Measurements from ENCODE around the gene TMEM120B.

Gene TMEM120B

GRCh38 chr12:121819212-121819949 lies 106.8 kb downstream of the TMEM120B start:
- DNase-seq (ENCODE audit: low spot score), result no peak

- no peak for DNase-seq (ENCODE audit: low spot score)
These were observed 107.5 kb downstream of the TMEM120B start for GRCh38 chr12:121820056-121820455.

- DNase-seq (ENCODE audit: low spot score), result no peak
These were observed 110.0 kb downstream of the TMEM120B start for GRCh38 chr12:121822393-121823100.

- no peak for DNase-seq (ENCODE audit: low spot score)
These were observed 110.7 kb downstream of the TMEM120B start for GRCh38 chr12:121823101-121823726.

- DNase-seq (ENCODE audit: low spot score), result no peak
These were observed 111.2 kb downstream of the TMEM120B start for GRCh38 chr12:121823727-121824115.

- no peak for DNase-seq (ENCODE audit: low spot score)
These were observed 112.5 kb downstream of the TMEM120B start for GRCh38 chr12:121825041-121825523.

- no peak for DNase-seq (ENCODE audit: low spot score)
These were observed 114.0 kb downstream of the TMEM120B start for GRCh38 chr12:121826318-121827150.

- DNase-seq (ENCODE audit: low spot score), result no peak
These were observed 115.0 kb downstream of the TMEM120B start for GRCh38 chr12:121827351-121828099.

GRCh38 chr12:121828306-121828705 lies 115.8 kb downstream of the TMEM120B start:
- no peak for DNase-seq (ENCODE audit: low spot score)

GRCh38 chr12:121828826-121829225 lies 116.3 kb downstream of the TMEM120B start:
- DNase-seq (ENCODE audit: low spot score), result no peak

- peak; percentile 28 for DNase-seq (ENCODE audit: low spot score)
These were observed 116.8 kb downstream of the TMEM120B start for GRCh38 chr12:121829250-121829918.

- no peak for DNase-seq (ENCODE audit: low spot score)
These were observed 117.6 kb downstream of the TMEM120B start for GRCh38 chr12:121830134-121830533.

GRCh38 chr12:121830588-121831265 lies 118.2 kb downstream of the TMEM120B start:
- no peak for DNase-seq (ENCODE audit: low spot score)

Measured in NAMALWA (cell line).